ENCODE measurements around the gene ALG9. TPM values are rescaled to one million over a fixed set of nuclear protein-coding genes. Genes with fewer than 3 reads are reported as not detected.

ALG9 gene
- total and polyA plus RNA-seq, 7 experiments from 2014 or later, result 14.1 to 30.2 (median 27.8) TPM

- no peak overlapping the region for H3K4me3 Mint-ChIP-seq
- peaks cover 6 to 57% (median 32%) of the 10 kb centered on the region in 5 donors for H3K36me3 Mint-ChIP-seq
- ATAC-seq (no peak), DNase-seq (no peak)
- ChIA-PET CTCF (no interaction called here), POLR2A (no interaction called here)
- no peak overlapping the region for H3K27ac Mint-ChIP-seq
- Histone ChIP-seq H3K27me3 (ENCODE audit: control insufficient read depth in 2 of 2, insufficient read depth in 2 of 2, low read length in 2 of 2) (no peaks in the 10 kb centered on the region), H3K4me1 (ENCODE audit: control insufficient read depth in 2 of 2, insufficient read depth in 2 of 2, low read length in 2 of 2) (no peaks in the 10 kb centered on the region), H3K36me3 (ENCODE audit: control insufficient read depth in 2 of 3, insufficient read depth in 3 of 3, low read length in 3 of 3) (peaks cover 0 to 49% (median 9%) of the 10 kb centered on the region in 3 experiments), H3K4me3 (ENCODE audit: low read length) (no peak overlapping the region), H3K9me3 (ENCODE audit: control insufficient read depth in 2 of 3, low read length in 3 of 3) (no peaks in the 10 kb centered on the region), H3K27ac (ENCODE audit: low read depth, low read length) (no peak overlapping the region)
- intact Hi-C loops (cut with micrococcal nuclease), result no loop called here
- no peaks in the 10 kb centered on the region for H3K9me3 Mint-ChIP-seq
- H3K4me1 Mint-ChIP-seq, result peaks cover 0 to 9% (median 0%) of the 10 kb centered on the region in 7 donors
- no peaks in the 10 kb centered on the region for H3K27me3 Mint-ChIP-seq
Observed at GRCh38 chr11:111835665-111836064, 35.7 kb downstream of the ALG9 start.

GRCh38 chr11:111834432-111835163 lies 36.8 kb downstream of the ALG9 start:
- Histone ChIP-seq H3K4me3 (ENCODE audit: low read length) (no peak overlapping the region), H3K9me3 (ENCODE audit: control insufficient read depth in 2 of 3, low read length in 3 of 3) (no peaks in the 10 kb centered on the region), H3K4me1 (ENCODE audit: control insufficient read depth in 2 of 2, insufficient read depth in 2 of 2, low read length in 2 of 2) (no peaks in the 10 kb centered on the region), H3K27me3 (ENCODE audit: control insufficient read depth in 2 of 2, insufficient read depth in 2 of 2, low read length in 2 of 2) (no peaks in the 10 kb centered on the region), H3K27ac (ENCODE audit: low read depth, low read length) (no peak overlapping the region), H3K36me3 (ENCODE audit: control insufficient read depth in 2 of 3, insufficient read depth in 3 of 3, low read length in 3 of 3) (peaks cover 0 to 49% (median 9%) of the 10 kb centered on the region in 3 experiments)
- no peak for ATAC-seq
- intact Hi-C loops (cut with micrococcal nuclease), result no loop called here
- ChIA-PET CTCF (interaction anchor here (0.6 to 0.7 kb wide), 2 partner anchors 38 to 245 kb away, joined by 3 to 4 read pairs; no protein-coding TSS in a partner anchor), POLR2A (no interaction called here)
- Mint-ChIP-seq H3K9me3 (no peaks in the 10 kb centered on the region), H3K27me3 (no peaks in the 10 kb centered on the region), H3K27ac (no peak overlapping the region), H3K36me3 (peaks cover 8 to 55% (median 39%) of the 10 kb centered on the region in 5 donors), H3K4me1 (peaks cover 0 to 11% (median 0%) of the 10 kb centered on the region in 7 donors), H3K4me3 (no peak overlapping the region)
- no peak for DNase-seq

GRCh38 chr11:111833524-111833923 lies 37.9 kb downstream of the ALG9 start:
- H3K36me3 ChIP-seq (ENCODE audit: control insufficient read depth in 2 of 3, insufficient read depth in 3 of 3, low read length in 3 of 3), result peaks cover 0 to 49% (median 9%) of the 10 kb centered on the region in 3 experiments

GRCh38 chr11:111829185-111829968 lies 42.0 kb downstream of the ALG9 start:
- peaks cover 2 to 51% (median 40%) of the 10 kb centered on the region in 5 donors for H3K36me3 Mint-ChIP-seq
- H3K4me1 Mint-ChIP-seq, result peaks cover 0 to 7% (median 0%) of the 10 kb centered on the region in 7 donors
- POLR2A ChIA-PET, result no interaction called here
- no peaks in the 10 kb centered on the region for H3K4me1 ChIP-seq (ENCODE audit: control insufficient read depth in 2 of 2, insufficient read depth in 2 of 2, low read length in 2 of 2)
- DNase-seq, result no peak
- no peak overlapping the region for H3K27ac Mint-ChIP-seq
- intact Hi-C loops (cut with micrococcal nuclease), result no loop called here
- no peak for ATAC-seq
- CTCF ChIA-PET, result no interaction called here
- no peak overlapping the region for H3K4me3 ChIP-seq (ENCODE audit: low read length)
- no peaks in the 10 kb centered on the region for H3K27me3 ChIP-seq (ENCODE audit: control insufficient read depth in 2 of 2, insufficient read depth in 2 of 2, low read length in 2 of 2)
- H3K4me3 Mint-ChIP-seq, result no peak overlapping the region
- no peak overlapping the region for H3K27ac ChIP-seq (ENCODE audit: low read depth, low read length)
- H3K9me3 ChIP-seq (ENCODE audit: control insufficient read depth in 2 of 3, low read length in 3 of 3), result no peaks in the 10 kb centered on the region
- H3K9me3 Mint-ChIP-seq, result no peaks in the 10 kb centered on the region
- H3K36me3 ChIP-seq (ENCODE audit: control insufficient read depth in 2 of 3, insufficient read depth in 3 of 3, low read length in 3 of 3), result peaks cover 0 to 14% (median 0%) of the 10 kb centered on the region in 3 experiments
- H3K27me3 Mint-ChIP-seq, result no peaks in the 10 kb centered on the region

More at GRCh38 chr11:111833524-111833923, 37.9 kb downstream of the ALG9 start:
- peaks cover 8 to 63% (median 50%) of the 10 kb centered on the region in 5 donors for H3K36me3 Mint-ChIP-seq
- H3K9me3 Mint-ChIP-seq, result no peaks in the 10 kb centered on the region
- no peak overlapping the region for H3K27ac Mint-ChIP-seq
- H3K27me3 Mint-ChIP-seq, result no peaks in the 10 kb centered on the region
- intact Hi-C loops (cut with micrococcal nuclease), result no loop called here
- Histone ChIP-seq H3K9me3 (ENCODE audit: control insufficient read depth in 2 of 3, low read length in 3 of 3) (no peaks in the 10 kb centered on the region), H3K27me3 (ENCODE audit: control insufficient read depth in 2 of 2, insufficient read depth in 2 of 2, low read length in 2 of 2) (no peaks in the 10 kb centered on the region), H3K4me3 (ENCODE audit: low read length) (no peak overlapping the region), H3K4me1 (ENCODE audit: control insufficient read depth in 2 of 2, insufficient read depth in 2 of 2, low read length in 2 of 2) (no peaks in the 10 kb centered on the region), H3K27ac (ENCODE audit: low read depth, low read length) (no peak overlapping the region)
- DNase-seq (no peak), ATAC-seq (no peak)
- peaks cover 0 to 15% (median 0%) of the 10 kb centered on the region in 7 donors for H3K4me1 Mint-ChIP-seq
- ChIA-PET POLR2A (no interaction called here), CTCF (interaction anchor here (0.7 to 1.2 kb wide), 3 partner anchors 10 to 270 kb away, joined by 3 to 4 read pairs (median 4); no protein-coding TSS in a partner anchor)
- H3K4me3 Mint-ChIP-seq, result no peak overlapping the region

- peaks cover 0 to 3% (median 0%) of the 10 kb centered on the region in 3 experiments for H3K36me3 ChIP-seq (ENCODE audit: control insufficient read depth in 2 of 3, insufficient read depth in 3 of 3, low read length in 3 of 3)
- no peaks in the 10 kb centered on the region for H3K4me1 ChIP-seq (ENCODE audit: control insufficient read depth in 2 of 2, insufficient read depth in 2 of 2, low read length in 2 of 2)
- no peak overlapping the region for H3K27ac ChIP-seq (ENCODE audit: low read depth, low read length)
- intact Hi-C loops (cut with micrococcal nuclease), result no loop called here
- DNase-seq, result no peak
- no peaks in the 10 kb centered on the region for H3K27me3 ChIP-seq (ENCODE audit: control insufficient read depth in 2 of 2, insufficient read depth in 2 of 2, low read length in 2 of 2)
- Mint-ChIP-seq H3K27me3 (no peaks in the 10 kb centered on the region), H3K27ac (peak overlapping the region in 1 of 9 donors; percentile 10), H3K36me3 (peaks cover 4 to 43% (median 33%) of the 10 kb centered on the region in 5 donors), H3K4me1 (peaks cover 0 to 7% (median 0%) of the 10 kb centered on the region in 7 donors), H3K4me3 (no peak overlapping the region), H3K9me3 (no peaks in the 10 kb centered on the region)
- ChIA-PET POLR2A (no interaction called here), CTCF (interaction anchor here (1.2 to 1.6 kb wide), 2 partner anchors 15 to 239 kb away, joined by 3 to 4 read pairs; no protein-coding TSS in a partner anchor)
- no peak for ATAC-seq
- H3K9me3 ChIP-seq (ENCODE audit: control insufficient read depth in 2 of 3, low read length in 3 of 3), result no peaks in the 10 kb centered on the region
- H3K4me3 ChIP-seq (ENCODE audit: low read length), result no peak overlapping the region
Observed at GRCh38 chr11:111826322-111826950, 44.9 kb downstream of the ALG9 start.

GRCh38 chr11:111823629-111824028 lies 47.8 kb downstream of the ALG9 start:
- Histone ChIP-seq H3K4me1 (ENCODE audit: control insufficient read depth in 2 of 2, insufficient read depth in 2 of 2, low read length in 2 of 2) (no peaks in the 10 kb centered on the region), H3K27me3 (ENCODE audit: control insufficient read depth in 2 of 2, insufficient read depth in 2 of 2, low read length in 2 of 2) (no peaks in the 10 kb centered on the region), H3K4me3 (ENCODE audit: low read length) (no peak overlapping the region), H3K36me3 (ENCODE audit: control insufficient read depth in 2 of 3, insufficient read depth in 3 of 3, low read length in 3 of 3) (peaks cover 0 to 10% (median 0%) of the 10 kb centered on the region in 3 experiments), H3K9me3 (ENCODE audit: control insufficient read depth in 2 of 3, low read length in 3 of 3) (no peaks in the 10 kb centered on the region), H3K27ac (ENCODE audit: low read depth, low read length) (no peak overlapping the region)
- H3K27ac Mint-ChIP-seq, result no peak overlapping the region
- CTCF ChIA-PET, result interaction anchor here (0.6 kb wide), 1 partner anchor 340 kb away, joined by 3 read pairs; no protein-coding TSS in a partner anchor
- intact Hi-C loops (cut with micrococcal nuclease), result no loop called here
- H3K27me3 Mint-ChIP-seq, result no peaks in the 10 kb centered on the region
- peaks cover 0 to 13% (median 0%) of the 10 kb centered on the region in 7 donors for H3K4me1 Mint-ChIP-seq
- no peak overlapping the region for H3K4me3 Mint-ChIP-seq
- H3K36me3 Mint-ChIP-seq, result peaks cover 7 to 42% (median 28%) of the 10 kb centered on the region in 5 donors
- no peaks in the 10 kb centered on the region for H3K9me3 Mint-ChIP-seq
- ATAC-seq, result no peak
- POLR2A ChIA-PET, result no interaction called here
- DNase-seq, result no peak

Measured in naive thymus-derived CD4-positive, alpha-beta T cell (primary cell).